Esophagus muscularis mucosa (tissue), 4 donors: ENCODE data around the gene NMRK1. TPM values are rescaled to one million over a fixed set of nuclear protein-coding genes. Genes with fewer than 3 reads are reported as not detected.

ENCODE experiments used
- DNase-seq: peaks from one replicate; pipeline ENCODE4 v3.0.0-alpha.2; 2017; ENCODE audit errors: extremely low spot score
- H3K27ac ChIP-seq, 4 donors: fragments of 200-600 bp; sonication (generic); replicated peaks in 1 of 4; 1 replicate in 3 of 4; 2 replicates in 1 of 4; pipeline ENCODE4 v1.5.1; 2016 to 2019; ENCODE audit warnings: mild to moderate bottlenecking in 1 of 4
- H3K27me3 ChIP-seq, 4 donors: fragments of 200-600 bp; sonication (generic); one replicate each; pipeline versions ENCODE4 v1.5.1 to v1.6.0; 2016 to 2019
- H3K36me3 ChIP-seq, 4 donors: fragments of 200-600 bp; sonication (generic); one replicate each; pipeline ENCODE4 v1.5.1; 2016 to 2019
- H3K4me1 ChIP-seq, 4 donors: fragments of 200-600 bp; sonication (generic); one replicate each; pipeline ENCODE4 v1.5.1; 2016 to 2019
- H3K4me3 ChIP-seq, 4 donors: fragments of 200-600 bp; sonication (generic); 1 replicate in 2 of 4; 2 replicates in 2 of 4; pipeline ENCODE4 v1.5.1; 2016 to 2019; ENCODE audit warnings: mild to moderate bottlenecking in 4 of 4, moderate library complexity in 1 of 4
- H3K9me3 ChIP-seq, 4 donors: fragments of 200-600 bp; sonication (generic); 1 replicate in 3 of 4; 2 replicates in 1 of 4; pipeline ENCODE4 v1.5.1; 2016 to 2019
- EP300 ChIP-seq: sonication (generic); formaldehyde crosslinking; IDR thresholded peaks from one replicate; pipeline ENCODE4 v1.6.1; 2017; ENCODE audit warnings: antibody characterized with exemption
- POLR2A ChIP-seq: fragments of 450-650 bp; IDR thresholded peaks from one replicate; pipeline ENCODE4 v1.6.1; 2017; ENCODE audit warnings: antibody characterized with exemption, moderate library complexity, mild to moderate bottlenecking, low read depth
- POLR2AphosphoS5 ChIP-seq, 2 donors: sonication (generic); formaldehyde crosslinking; IDR thresholded peaks; one replicate each; pipeline ENCODE4 v1.6.1; 2017; ENCODE audit warnings: antibody characterized with exemption in 2 of 2
- WGBS: methylation state at CpG from one replicate; pipeline ENCODE4 v1.1.5; 2018; 5-methylcytosine and 5-hydroxymethylcytosine counted together
- intact Hi-C: fragments of 100-400 bp; cut with DNase I; formaldehyde crosslinking; loops from one replicate; pipeline ENCODE4 v1.15.1; 2023
- total RNA-seq, 4 donors: library from RNA; depleted of rRNA; stranded (reverse); fragments of >200 nt; gene quantifications; one replicate each; pipeline versions ENCODE4 v1.1.0 to v1.2.1, GENCODE V29; 2016
- TF ChIP-seq, protein P1 (sequence below), 3 experiments: fragments of 200-600 bp in 2 of 3; fragments of 450-650 bp in 1 of 3; sonication (generic) in 2 of 3; IDR thresholded peaks; one replicate each; pipeline ENCODE4 v1.5.1; 2017 to 2019; ENCODE audit warnings: antibody characterized with exemption in 3 of 3, mild to moderate bottlenecking in 2 of 3, moderate library complexity in 1 of 3

The NMRK1 gene
- total RNA-seq: 10 to 100 TPM in 2 of 4 donors, 1 to 10 TPM in 2; 5.4 to 18.3 (median 10.0) TPM

DNA sequence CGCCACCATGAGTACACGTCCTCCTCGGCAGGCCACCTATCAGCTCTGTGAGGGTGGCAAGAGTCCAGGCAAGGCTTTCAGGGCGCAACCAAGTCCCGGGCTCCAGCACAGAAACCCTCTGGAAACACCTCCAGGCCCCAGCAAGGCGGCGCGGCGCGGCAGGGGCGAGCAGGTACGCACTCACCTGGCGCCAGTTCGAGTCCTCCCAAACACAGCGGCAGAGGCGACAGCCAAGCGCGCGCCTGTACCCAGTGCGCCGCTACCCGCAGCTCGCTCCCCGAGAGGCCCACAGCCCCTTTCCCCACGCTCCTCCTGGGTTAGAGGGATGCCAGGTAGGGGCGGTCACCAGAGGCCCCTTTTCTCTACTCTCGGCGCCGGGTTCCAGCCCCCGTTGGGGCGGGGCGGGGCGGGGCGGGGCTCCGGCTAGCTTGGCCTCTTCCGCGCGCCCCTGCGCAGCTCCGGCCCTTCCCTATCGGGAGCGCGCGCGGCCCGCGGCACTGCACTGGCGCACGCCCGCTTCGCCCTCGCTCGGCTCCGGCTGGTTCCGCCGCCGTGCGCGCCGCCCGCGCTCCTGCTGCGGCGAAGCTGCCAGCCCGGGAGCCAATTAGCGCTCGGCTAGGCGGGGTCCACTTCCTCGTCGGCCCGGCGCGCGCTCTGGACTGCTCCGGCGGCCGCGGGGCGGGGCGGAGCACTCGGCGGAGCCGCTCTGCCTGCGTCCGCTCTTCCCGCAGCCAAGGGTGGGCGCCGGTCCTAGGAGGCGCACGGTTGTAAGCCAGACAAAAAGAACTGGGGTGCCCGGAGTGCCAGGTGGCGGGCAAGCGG, at the start of gene NMRK1, which contains the start of gene OSTF1:
Gene NMRK1, minus strand, starts transcription at position 332 of the 822 bp plus-strand sequence. CDS start 5,040 bp downstream, outside the sequence.
Gene OSTF1, plus strand, starts transcription at position 691 of the 822 bp plus-strand sequence. CDS start 179 bp downstream, outside the sequence.
- TF ChIP-seq POLR2A (peak; percentile 93), POLR2AphosphoS5 (IDR thresholded peaks at IDR 0.05) (peak; percentile 83 to 96), EP300 (no peak)
- TF ChIP-seq, protein P1, sequence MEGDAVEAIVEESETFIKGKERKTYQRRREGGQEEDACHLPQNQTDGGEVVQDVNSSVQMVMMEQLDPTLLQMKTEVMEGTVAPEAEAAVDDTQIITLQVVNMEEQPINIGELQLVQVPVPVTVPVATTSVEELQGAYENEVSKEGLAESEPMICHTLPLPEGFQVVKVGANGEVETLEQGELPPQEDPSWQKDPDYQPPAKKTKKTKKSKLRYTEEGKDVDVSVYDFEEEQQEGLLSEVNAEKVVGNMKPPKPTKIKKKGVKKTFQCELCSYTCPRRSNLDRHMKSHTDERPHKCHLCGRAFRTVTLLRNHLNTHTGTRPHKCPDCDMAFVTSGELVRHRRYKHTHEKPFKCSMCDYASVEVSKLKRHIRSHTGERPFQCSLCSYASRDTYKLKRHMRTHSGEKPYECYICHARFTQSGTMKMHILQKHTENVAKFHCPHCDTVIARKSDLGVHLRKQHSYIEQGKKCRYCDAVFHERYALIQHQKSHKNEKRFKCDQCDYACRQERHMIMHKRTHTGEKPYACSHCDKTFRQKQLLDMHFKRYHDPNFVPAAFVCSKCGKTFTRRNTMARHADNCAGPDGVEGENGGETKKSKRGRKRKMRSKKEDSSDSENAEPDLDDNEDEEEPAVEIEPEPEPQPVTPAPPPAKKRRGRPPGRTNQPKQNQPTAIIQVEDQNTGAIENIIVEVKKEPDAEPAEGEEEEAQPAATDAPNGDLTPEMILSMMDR (IDR thresholded peaks at IDR 0.05): peak in 2 of 3 experiments; percentile 3 to 8
- Histone ChIP-seq H3K4me3 (peak within 1 kb of the TSS; percentile 82 to 99 (median 96)), H3K9me3 (no peaks in the 10 kb centered on the region), H3K27ac (peak within 1 kb of the TSS; percentile 94 to 98 (median 96)), H3K27me3 (no peaks in the 10 kb centered on the region), H3K36me3 (peaks cover 0 to under 1% (median 0%) of the 10 kb centered on the region in 4 donors), H3K4me1 (peaks cover 33 to 56% (median 43%) of the 10 kb centered on the region in 4 donors)
- WGBS: 0% methylated on average over 20 of the region's 93 CpGs
- intact Hi-C loops: loop anchor here (5.0 kb wide), 1 partner anchor 136 kb away; the partner anchor contains the start of gene C9orf40
- peak; percentile 97 for DNase-seq

DNA sequence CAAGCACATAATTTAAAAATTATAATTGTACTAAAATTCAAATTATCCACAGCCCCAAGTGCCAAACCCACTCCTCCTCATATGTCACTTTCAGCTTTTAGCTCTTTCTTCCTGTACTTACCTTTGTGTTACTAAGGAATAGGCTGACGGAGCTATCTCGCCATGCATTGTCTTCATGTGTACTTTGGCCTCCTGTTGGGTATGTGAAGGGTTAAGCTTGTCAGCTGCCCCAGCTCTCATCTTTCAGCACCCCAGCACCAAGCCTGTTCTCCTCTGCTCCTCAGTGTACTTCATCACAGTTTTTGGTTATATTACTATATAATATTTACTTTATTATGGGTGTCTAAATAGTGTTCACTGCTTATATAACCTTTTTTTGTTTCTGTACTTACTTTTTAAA, 46.5 kb upstream of the NMRK1 start:
- H3K4me3 ChIP-seq: no peak overlapping the region
- H3K4me1 ChIP-seq: no peaks in the 10 kb centered on the region
- TF ChIP-seq POLR2A (no peak), EP300 (no peak), POLR2AphosphoS5 (IDR thresholded peaks at IDR 0.05) (no peak)
- TF ChIP-seq, protein P1 (IDR thresholded peaks at IDR 0.05): no peak
- intact Hi-C loops: no loop called here
- H3K36me3 ChIP-seq: peaks cover 11 to 72% (median 51%) of the 10 kb centered on the region in 4 donors
- H3K27me3 ChIP-seq: no peaks in the 10 kb centered on the region
- no peaks in the 10 kb centered on the region for H3K9me3 ChIP-seq
- 100% methylated on average over 2 of the region's 2 CpGs for WGBS
- H3K27ac ChIP-seq: no peak overlapping the region
- DNase-seq: no peak

DNA sequence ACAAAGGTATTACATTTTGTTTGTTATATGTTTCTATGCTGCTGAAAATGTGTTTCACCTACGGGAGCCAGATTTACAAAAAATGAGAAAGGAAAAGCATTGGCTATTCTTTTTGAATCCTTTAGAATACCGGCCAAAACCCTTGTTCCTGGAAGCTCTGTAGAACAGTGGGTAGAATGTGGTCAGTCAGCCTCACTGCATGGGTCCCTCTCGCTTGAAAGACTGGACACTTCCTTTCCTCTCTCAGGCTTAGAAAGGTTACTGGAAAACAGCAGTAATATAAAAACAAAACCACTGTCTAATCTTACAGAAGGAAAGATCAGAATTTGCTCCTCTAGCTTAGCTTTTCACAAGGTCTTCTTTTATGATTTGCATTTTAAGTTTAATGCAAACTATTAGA, 45.4 kb upstream of the NMRK1 start:
- Histone ChIP-seq H3K4me3 (no peak overlapping the region), H3K9me3 (no peaks in the 10 kb centered on the region), H3K4me1 (no peaks in the 10 kb centered on the region), H3K36me3 (peaks cover 11 to 75% (median 51%) of the 10 kb centered on the region in 4 donors), H3K27ac (no peak overlapping the region), H3K27me3 (no peaks in the 10 kb centered on the region)
- 78% methylated on average over 3 of the region's 3 CpGs for WGBS
- no peak for DNase-seq
- TF ChIP-seq POLR2A (no peak), POLR2AphosphoS5 (IDR thresholded peaks at IDR 0.05) (no peak), EP300 (no peak)
- TF ChIP-seq, protein P1 (IDR thresholded peaks at IDR 0.05): no peak
- intact Hi-C loops: no loop called here

DNA sequence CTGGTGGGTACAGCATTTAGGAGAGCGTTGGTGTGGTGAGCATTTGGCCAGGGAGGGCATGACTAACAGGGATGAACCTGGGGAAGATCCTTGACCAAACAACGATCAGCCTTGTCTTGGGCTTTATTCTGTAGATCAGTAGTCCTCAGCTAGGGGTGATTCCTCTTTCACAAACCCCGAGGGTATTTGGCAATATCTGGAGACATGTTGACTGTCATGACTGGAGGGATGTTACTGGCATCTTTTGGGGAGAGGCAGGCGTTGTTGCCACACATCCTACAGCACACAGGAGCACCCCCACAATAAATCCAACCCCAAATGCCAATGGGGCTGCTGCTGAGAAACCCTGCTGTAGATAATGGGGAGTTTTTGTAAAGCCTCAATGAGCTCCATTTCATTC, 44.3 kb upstream of the NMRK1 start:
- no peaks in the 10 kb centered on the region for H3K9me3 ChIP-seq
- H3K27me3 ChIP-seq: no peaks in the 10 kb centered on the region
- no peak overlapping the region for H3K4me3 ChIP-seq
- 82% methylated on average over 3 of the region's 4 CpGs for WGBS
- TF ChIP-seq POLR2A: no peak
- TF ChIP-seq, protein P1 (IDR thresholded peaks at IDR 0.05): no peak
- no peak for TF ChIP-seq POLR2AphosphoS5 (IDR thresholded peaks at IDR 0.05)
- no peak for TF ChIP-seq EP300
- intact Hi-C loops: no loop called here
- H3K27ac ChIP-seq: no peak overlapping the region
- peaks cover 11 to 64% (median 41%) of the 10 kb centered on the region in 4 donors for H3K36me3 ChIP-seq
- H3K4me1 ChIP-seq: no peaks in the 10 kb centered on the region
- no peak for DNase-seq
